AG04450 (cell line): ENCODE results near the gene VAC14. TPM values are rescaled to one million over a fixed set of nuclear protein-coding genes. Genes with fewer than 3 reads are reported as not detected.

Experiments used
- CTCF ChIA-PET: fragments of 300-600, 350-600 bp; formaldehyde crosslinking; extraction: SDS; loops from one replicate; lab custom pipeline; 2022; ENCODE audit warnings: antibody characterized with exemption, inconsistent platforms; lab: Charles Lee
- POLR2A ChIA-PET: fragments of 350-600 bp; formaldehyde crosslinking; extraction: SDS; loops from one replicate; lab custom pipeline; 2021; ENCODE audit warnings: antibody characterized with exemption, inconsistent platforms; lab: Yijun Ruan, JAX
- DNase-seq: peaks from one replicate; pipeline ENCODE4 v3.0.0-alpha.2; 2011; ENCODE audit warnings: low read depth, low spot score
- H3K27ac ChIP-seq: one replicate; pipeline ENCODE4 v1.5.1; 2012; ENCODE audit warnings: low read depth, low read length, control low read depth
- H3K27me3 ChIP-seq: one replicate; pipeline ENCODE4 v1.6.0; 2012; ENCODE audit warnings: low read length; ENCODE audit not compliant: control insufficient read depth, insufficient read depth
- H3K4me3 ChIP-seq: 2 replicates; pipeline ENCODE4 v1.5.1; 2011; ENCODE audit warnings: mild to moderate bottlenecking, low read depth, low read length, control low read depth
- H3K9me3 ChIP-seq: 2 replicates; pipeline ENCODE4 v1.5.1; 2012; ENCODE audit warnings: low read length; ENCODE audit not compliant: control insufficient read depth, insufficient read depth
- CTCF ChIP-seq: IDR thresholded peaks from 2 replicates; pipeline ENCODE4 v1.5.1; 2011; ENCODE audit warnings: low read depth, low read length, control low read depth, inconsistent platforms
- polyA plus RNA-seq: library from polyadenylated mRNA; depleted of rRNA; stranded (reverse); fragments of >200 nt; gene quantifications from 2 replicates; pipeline ENCODE4 v1.2.3, GENCODE V29; 2011

The VAC14 gene
- polyA plus RNA-seq, 1 experiment, result 30.2 TPM

GRCh38 chr16:70687102-70687511 lies 113.9 kb downstream of the VAC14 start:
- H3K27ac ChIP-seq, result peak overlapping the region; percentile 78
- no peaks in the 10 kb centered on the region; the same call in 1 of the 2 replicates for H3K9me3 ChIP-seq
- TF ChIP-seq CTCF, result no peak
- no peak for DNase-seq
- CTCF ChIA-PET, result interaction anchor here (1.4 to 3.3 kb wide), 3 partner anchors 20 to 84 kb away, joined by 3 to 27 read pairs (median 23); no protein-coding TSS in a partner anchor
- POLR2A ChIA-PET, result interaction anchor here (0.6 to 2.0 kb wide), 8 partner anchors 16 to 685 kb away, joined by 3 to 11 read pairs (median 3); no protein-coding TSS in a partner anchor
- H3K27me3 ChIP-seq, result no peaks in the 10 kb centered on the region
- H3K4me3 ChIP-seq, result no peak overlapping the region

- CTCF ChIA-PET, result interaction anchor here (0.5 to 3.3 kb wide), 3 partner anchors 30 to 84 kb away, joined by 3 to 27 read pairs (median 23); no protein-coding TSS in a partner anchor
- TF ChIP-seq CTCF, result no peak
- H3K27ac ChIP-seq, result peak overlapping the region; percentile 39
- no peaks in the 10 kb centered on the region for H3K27me3 ChIP-seq
- POLR2A ChIA-PET, result interaction anchor here (0.6 to 2.0 kb wide), 7 partner anchors 17 to 686 kb away, joined by 3 to 11 read pairs (median 3); no protein-coding TSS in a partner anchor
- no peak for DNase-seq
- no peaks in the 10 kb centered on the region; the same call in 1 of the 2 replicates for H3K9me3 ChIP-seq
- H3K4me3 ChIP-seq, result peak overlapping the region; percentile 41
Observed at GRCh38 chr16:70686376-70687101, 114.4 kb downstream of the VAC14 start.

GRCh38 chr16:70685938-70686375 lies 115.0 kb downstream of the VAC14 start, which contains the start of gene MTSS2:
MTSS2 (minus strand) TSS chr16:70686053; CDS start chr16:70685791, 262 bp downstream.
- CTCF ChIA-PET, result interaction anchor here (4.4 kb wide), 1 partner anchor 85 kb away, joined by 32 read pairs; no protein-coding TSS in a partner anchor
- peak within 1 kb of the TSS; percentile 82 for H3K4me3 ChIP-seq
- no peaks in the 10 kb centered on the region; the same call in 1 of the 2 replicates for H3K9me3 ChIP-seq
- H3K27ac ChIP-seq, result peak within 1 kb of the TSS; percentile 52
- POLR2A ChIA-PET, result interaction anchor here (1.5 to 1.9 kb wide), 4 partner anchors 17 to 61 kb away, joined by 3 to 7 read pairs (median 4); no protein-coding TSS in a partner anchor
- no peak for TF ChIP-seq CTCF
- no peaks in the 10 kb centered on the region for H3K27me3 ChIP-seq
- DNase-seq, result peak; percentile 68

- POLR2A ChIA-PET, result interaction anchor here (1.5 to 1.9 kb wide), 3 partner anchors 18 to 61 kb away, joined by 3 to 7 read pairs (median 4); no protein-coding TSS in a partner anchor
- Histone ChIP-seq H3K27ac (peak overlapping the region; percentile 52), H3K9me3 (no peaks in the 10 kb centered on the region; the same call in 1 of the 2 replicates), H3K27me3 (no peaks in the 10 kb centered on the region), H3K4me3 (peak overlapping the region; percentile 82)
- TF ChIP-seq CTCF, result no peak
- CTCF ChIA-PET, result interaction anchor here (4.4 kb wide), 1 partner anchor 86 kb away, joined by 32 read pairs; no protein-coding TSS in a partner anchor
- DNase-seq, result no peak
Observed at GRCh38 chr16:70685061-70685937, 115.7 kb downstream of the VAC14 start.
